HG02798 (cell line): ENCODE results near the gene ZNF668.

Experiments
- ATAC-seq: cut with Tn5 transposase; IDR thresholded peaks from one replicate; pipeline ENCODE4 v1.9.1; 2021; ENCODE audit warnings: mild to moderate bottlenecking; ENCODE audit not compliant: unreplicated experiment, poor library complexity

Gene ZNF668

DNA sequence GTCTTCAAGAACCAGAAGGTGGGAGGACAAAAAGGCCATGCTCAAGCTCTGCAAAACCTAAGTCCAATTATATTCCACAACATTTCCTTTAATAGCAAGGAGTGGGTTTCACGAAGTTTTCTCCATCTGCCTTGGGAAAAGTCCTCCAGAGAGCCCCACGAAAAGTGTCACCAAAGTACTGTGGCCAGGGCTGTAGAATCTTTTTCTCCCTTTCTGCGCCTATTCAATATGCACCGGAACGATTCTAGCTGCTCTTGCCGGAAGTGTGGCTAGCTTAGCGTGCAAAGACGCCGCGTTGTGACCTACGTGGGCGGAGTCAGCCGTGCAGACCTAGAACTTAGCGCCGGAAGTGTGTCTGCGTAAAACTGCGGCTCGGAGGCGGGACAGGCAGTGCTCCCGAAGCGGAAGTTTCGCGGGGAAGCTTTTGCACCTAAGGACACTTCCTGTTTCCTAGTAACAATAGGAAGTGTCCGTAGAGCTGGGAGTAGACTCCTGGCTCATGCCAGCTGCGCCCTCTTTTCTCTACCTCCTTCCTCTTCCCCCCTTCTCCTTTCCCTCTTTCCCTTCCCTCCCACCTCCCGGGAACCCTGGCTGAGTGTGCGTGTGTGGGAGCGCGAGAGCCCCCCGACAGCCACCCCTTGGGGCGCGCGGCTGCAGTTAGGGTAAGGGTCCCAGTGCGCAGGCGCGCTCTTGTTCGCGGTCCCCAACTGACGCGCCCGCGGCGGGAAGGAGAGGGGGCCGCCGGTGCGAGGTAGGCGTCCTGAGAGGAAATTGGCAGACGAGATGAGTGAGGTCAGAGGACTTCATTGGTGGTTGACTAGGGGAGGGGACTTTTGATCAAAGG, at the start of gene ZNF668, which contains the start of gene ZNF646:
Gene ZNF668, minus strand, starts transcription at position 271 of the 844 bp plus-strand sequence. CDS start 9,781 bp downstream, outside the sequence.
Gene ZNF646, plus strand, starts transcription at position 453 of the 844 bp plus-strand sequence. CDS start 1,903 bp downstream, outside the sequence.
- ATAC-seq, result peak; percentile 77

DNA sequence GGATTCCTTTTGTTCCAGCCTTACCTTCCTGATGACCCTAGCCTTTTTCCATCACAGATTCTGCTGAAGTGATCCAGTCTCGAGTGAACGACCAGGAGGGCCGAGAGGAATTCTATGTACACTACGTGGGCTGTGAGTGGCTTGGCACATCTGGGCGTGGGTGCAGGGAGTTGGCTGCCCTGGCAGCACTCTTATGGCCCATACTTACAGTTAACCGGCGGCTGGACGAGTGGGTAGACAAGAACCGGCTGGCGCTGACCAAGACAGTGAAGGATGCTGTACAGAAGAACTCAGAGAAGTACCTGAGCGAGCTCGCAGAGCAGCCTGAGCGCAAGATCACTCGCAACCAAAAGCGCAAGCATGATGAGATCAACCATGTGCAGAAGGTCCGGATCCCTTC, 46.1 kb upstream of the ZNF668 start:
- ATAC-seq, result no peak

DNA sequence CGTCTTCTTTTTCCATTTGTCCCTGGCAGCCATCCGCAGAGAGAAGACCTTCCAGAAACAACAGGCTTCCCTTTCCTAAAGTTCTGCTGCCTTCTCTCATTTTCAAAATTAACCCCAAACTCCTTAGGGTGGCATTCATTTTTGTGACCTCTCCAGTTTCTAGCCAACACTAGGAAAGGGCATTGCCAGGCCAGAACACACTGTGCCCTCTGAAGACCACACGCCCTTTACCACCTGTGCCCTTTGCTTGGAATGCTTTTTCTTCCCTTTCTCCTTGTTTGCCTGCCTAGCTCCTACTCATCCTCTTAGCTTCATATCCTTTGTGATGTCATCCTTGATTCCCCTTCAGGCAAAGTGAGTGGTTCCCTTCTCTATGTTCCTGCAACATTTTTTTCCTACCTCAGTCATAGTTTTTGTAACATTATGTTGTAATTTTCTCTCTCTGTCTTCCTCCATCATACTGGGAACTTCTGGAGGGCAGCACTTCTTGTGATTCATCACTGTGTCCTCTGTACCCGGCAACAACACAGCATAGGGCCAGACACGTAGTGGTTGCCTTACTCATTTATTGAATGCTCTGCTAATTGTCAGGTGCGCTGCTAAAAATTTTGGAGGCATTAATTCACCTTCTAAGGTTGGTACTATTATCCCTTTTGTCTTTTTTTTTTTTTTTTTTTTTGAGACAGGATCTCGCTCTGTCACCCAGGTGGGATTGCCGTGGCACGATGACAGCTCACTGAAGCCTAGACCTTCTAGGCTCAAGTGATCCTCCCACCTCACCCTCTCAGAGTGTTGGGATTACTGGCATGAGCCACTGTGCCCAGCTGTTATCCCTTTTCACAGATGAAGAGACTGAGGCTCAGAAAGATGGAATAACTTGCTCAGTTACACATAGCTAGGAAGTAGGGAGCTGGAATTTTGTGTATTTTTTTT, 44.4 kb upstream of the ZNF668 start:
- no peak for ATAC-seq

DNA sequence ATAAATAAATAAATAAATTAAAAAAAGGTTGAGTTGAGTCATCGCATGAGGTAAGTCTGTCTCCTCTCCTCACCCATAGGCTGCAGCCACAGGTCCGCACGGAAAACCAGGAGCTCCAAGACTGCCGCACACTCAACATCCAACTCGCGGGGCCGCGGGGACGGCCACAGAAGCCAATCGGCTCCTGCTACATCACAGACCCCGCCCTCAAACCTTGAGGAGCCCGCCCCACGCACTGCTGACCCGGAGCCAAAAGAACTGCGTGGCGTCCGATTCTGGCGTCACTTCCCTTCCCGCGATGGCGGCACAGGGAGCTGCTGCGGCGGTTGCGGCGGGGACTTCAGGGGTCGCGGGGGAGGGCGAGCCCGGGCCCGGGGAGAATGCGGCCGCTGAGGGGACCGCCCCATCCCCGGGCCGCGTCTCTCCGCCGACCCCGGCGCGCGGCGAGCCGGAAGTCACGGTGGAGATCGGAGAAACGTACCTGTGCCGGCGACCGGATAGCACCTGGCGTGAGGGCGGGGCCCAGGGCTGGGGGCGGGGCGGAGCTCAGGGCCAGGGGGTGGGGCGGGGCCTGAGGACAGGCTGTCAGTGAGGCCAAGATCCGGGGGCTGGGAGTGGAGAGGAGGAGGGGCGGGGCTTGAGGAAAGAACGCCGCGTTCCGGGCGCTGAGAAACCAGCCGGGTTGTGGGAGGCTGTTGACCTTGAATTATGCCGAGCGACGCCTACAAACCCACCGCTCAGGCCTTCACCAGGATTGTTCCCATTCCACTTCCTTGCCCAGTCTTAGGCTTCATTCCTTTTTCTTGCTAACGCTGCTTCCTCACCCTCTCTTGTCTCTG, 43.6 kb upstream of the ZNF668 start, which contains the start of gene KAT8:
Gene KAT8, plus strand, starts transcription at position 281 of the 839 bp plus-strand sequence. Its CDS starts 18 bp downstream, at position 299.
- ATAC-seq, result peak; percentile 92

DNA sequence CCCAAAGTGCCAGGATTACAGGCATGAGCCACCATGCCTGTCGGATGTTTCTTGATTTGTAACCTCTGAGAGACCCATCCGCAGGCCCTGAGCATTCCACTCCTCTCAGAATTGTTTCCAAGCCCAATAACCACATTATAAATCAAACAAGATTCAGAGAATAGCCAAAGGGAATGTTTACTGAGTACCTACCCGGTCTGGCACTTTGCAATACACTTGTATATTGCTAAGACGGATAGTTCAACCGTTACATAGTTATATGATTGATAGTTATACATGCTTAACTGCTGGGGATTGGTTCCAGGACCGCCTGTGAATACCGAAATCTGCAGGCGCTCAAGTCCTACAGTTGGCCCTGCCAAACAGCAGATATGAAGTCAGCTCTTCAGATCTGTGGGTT, 40.4 kb upstream of the ZNF668 start:
- ATAC-seq, result no peak

DNA sequence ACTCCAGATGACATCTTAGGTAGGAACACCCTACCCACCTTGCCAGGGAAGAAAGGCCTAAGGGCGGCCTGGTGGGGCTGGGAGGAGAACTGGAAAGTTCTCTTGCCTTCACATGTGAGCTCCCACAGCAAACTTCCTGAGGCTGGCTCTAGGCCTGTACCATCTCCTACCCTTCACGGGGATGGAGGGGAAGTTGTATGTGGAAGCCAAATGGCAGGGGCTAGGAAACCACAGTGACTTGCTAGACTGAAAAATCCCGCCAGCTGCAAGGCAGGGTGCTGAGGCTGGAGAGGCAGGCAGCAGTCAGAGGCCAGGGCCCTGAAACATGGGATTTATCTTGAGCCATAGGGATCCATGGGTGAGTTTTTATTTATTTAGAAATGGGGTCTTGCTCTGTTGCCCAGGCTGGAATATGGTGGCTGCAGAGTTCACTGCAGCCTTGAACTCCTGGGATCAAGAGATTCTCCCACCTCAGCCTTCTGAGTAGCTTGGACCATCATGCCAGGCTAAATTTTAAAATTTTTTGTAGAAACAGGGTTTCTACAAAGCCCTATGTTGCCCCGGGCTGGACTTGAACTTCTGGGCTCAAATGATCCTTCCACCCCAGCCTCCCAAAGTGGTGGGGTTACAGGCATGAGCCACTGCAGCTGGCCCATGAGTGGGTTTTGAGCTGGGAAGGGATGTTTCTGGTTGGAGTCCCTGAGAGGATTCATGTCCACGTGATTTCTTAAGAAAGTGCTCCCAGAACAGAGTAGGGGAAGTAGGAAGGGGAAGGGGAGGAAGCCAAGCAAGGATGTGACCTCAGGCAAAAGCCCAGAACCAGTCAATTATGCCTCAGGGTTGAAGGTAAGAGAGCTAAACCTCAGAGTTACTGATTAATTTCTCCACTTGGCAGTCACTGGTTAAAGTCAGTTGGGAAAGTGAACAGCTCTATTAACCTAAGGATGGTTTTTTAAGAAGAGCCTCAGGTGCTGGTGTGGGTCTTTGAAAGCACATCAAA, 39.4 kb upstream of the ZNF668 start:
- no peak for ATAC-seq

DNA sequence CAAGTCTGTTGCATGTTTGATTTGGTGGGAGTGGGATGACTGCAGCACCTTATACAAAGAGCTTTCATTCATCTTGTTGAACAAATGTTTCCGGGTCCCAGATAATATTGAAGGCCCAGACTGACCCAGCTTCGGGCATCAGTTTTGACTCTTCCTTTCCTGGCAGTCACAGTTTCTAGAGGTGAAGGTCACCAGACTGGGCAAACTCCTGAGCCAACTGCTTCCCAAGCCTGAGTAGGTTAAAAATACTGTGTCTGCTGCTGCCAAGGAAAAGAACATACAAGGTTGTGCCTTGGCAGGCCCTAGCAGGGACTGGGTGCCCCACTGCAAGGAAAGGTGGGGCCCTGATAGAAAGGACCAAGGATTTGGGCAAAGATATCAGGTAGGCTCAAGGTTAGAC, 38.7 kb upstream of the ZNF668 start:
- ATAC-seq, result no peak

DNA sequence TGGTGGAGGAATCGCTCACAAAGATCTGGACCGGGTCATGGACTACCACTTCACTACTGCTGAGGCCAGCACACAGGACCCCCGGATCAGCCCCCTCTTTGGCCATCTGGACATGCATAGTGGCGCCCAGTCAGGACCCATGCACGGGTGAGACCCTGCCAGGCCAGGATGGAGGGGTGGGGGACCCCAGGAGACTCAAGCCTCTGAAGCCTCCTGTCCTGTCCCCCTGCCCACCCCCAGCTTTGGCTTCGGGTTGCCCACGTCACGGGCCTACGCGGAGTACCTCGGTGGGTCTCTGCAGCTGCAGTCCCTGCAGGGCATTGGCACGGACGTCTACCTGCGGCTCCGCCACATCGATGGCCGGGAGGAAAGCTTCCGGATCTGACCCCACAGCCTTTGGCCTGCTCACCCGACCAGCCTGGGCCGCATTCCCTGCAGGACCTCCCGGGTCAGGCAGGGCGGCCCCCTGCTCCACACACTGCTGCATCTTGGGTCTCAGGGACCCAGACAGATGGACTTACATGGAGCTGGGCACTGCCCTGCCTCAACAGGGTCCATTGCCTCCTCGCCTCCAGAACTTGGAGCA, 37.9 kb upstream of the ZNF668 start:
- ATAC-seq, result no peak

DNA sequence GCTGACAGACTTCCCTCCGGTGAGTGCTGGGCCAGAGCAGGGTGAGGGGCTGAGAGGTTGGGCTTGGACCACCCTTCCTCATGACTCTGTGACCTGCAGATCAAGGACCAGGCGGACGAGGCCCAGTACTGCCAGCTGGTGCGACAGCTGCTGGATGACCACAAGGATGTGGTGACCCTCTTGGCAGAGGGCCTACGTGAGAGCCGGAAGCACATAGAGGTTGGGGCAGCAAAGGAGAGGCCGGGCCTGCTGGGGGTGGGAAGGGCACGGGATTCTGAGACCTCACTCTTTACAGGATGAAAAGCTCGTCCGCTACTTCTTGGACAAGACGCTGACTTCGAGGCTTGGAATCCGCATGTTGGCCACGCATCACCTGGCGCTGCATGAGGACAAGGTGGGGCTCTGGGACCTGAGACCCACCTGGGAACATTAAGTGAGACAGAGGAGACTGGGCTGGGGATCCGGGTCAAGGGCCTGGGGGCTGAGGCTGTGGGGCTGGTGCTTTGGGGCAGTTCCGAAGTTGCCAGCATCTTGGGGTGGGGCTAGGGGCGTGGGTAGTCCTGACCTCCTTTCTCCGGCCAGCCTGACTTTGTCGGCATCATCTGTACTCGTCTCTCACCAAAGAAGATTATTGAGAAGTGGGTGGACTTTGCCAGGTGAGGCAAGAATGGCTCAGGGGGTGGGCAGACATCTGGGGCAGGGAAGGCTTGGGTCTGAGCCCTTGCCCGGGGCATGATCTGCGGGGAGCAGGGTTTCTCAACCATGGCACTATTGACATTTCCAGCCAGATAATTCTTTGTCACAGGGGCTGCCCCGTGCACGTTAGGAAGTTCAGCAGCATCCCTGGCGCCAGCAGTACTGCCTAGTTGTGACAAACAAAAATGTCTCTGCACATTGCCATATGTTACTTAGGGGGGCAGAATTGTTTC, 36.3 kb upstream of the ZNF668 start:
- ATAC-seq, result no peak

DNA sequence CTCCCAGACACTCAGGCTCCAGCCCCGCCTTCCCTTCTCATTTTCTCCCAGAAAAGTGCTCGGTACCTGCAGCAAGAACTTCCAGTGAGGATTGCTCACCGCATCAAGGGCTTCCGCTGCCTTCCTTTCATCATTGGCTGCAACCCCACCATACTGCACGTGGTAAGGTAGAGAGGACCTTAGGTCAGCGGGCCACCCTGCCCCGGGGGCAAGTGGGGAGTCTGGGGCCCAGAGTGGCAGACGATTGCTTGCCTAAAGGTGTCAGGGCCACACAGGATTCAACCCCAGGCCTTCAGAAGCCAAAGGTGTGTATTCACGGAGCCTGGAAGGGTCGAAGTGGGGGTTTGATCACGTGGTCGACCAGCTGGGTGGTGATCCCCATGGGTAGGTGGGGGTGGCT, 35.6 kb upstream of the ZNF668 start:
- no peak for ATAC-seq

DNA sequence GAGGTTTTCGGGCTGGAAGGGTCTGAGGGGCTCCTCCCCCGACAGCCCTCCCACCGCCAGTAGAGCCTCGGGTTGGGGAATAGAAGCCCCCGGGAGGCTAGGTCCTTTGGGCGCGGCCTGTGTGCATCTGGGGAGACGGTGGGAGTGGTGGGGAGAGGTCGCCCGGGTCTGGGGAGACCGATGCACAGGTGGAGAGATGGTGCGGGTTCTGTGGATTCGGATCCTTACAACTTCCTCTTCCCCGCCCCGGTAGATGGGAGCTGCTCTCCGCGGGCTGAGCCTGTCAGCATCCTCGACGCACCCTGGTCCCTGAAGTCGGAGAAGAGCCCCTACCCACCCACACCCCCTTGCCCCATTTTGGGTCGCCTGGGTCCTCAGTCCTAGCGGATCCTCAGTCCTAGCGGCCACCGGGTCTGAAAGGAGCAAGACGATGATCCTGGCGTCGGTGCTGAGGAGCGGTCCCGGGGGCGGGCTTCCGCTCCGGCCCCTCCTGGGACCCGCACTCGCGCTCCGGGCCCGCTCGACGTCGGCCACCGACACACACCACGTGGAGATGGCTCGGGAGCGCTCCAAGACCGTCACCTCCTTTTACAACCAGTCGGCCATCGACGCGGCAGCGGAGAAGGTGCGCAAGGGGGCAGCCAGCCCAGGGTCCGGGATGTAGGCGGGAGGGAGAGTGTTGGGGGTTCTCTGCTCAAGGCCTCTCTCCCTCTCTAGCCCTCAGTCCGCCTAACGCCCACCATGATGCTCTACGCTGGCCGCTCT, 34.9 kb upstream of the ZNF668 start:
- no peak for ATAC-seq

DNA sequence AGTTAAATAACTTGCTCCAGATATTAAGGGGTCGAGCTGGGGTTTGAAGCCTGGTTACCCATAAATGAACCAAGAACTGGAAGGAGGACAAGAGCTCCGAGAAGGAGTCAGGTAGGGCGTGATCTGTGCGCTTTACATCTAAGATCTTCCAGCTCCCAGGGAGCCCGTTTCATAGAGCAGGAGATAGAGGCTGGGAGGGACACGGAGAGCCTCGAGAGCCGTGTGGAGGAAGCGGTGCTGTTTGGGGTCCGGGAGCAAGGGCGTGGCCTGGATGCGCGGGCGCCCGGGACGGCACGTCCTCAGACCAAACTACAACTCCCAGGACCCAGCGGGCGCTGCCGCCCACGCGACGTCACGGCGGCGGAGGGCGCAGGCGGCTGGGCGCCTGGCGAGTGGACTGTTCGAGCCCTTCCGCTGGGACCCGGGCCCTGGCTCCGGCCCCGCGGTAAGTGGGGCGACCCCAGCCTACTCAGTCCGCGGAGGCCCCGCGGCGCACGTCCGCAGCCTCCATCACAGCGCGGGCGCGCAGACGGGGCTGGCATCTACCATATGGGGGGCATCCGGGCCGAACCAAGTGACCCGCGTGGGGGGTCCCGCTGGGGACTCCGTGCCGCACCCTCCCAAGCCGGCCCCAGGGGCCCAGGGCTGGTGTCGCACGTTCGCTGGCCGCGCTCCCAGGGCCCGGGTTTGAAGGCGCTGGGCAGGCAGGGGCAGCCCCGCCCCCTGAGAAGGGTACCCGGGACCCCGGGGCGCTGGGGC, 34.2 kb upstream of the ZNF668 start, which contains the start of gene BCKDK:
Gene BCKDK, plus strand, starts transcription at position 352 of the 759 bp plus-strand sequence. CDS start 838 bp downstream, outside the sequence.
- ATAC-seq, result peak; percentile 85

DNA sequence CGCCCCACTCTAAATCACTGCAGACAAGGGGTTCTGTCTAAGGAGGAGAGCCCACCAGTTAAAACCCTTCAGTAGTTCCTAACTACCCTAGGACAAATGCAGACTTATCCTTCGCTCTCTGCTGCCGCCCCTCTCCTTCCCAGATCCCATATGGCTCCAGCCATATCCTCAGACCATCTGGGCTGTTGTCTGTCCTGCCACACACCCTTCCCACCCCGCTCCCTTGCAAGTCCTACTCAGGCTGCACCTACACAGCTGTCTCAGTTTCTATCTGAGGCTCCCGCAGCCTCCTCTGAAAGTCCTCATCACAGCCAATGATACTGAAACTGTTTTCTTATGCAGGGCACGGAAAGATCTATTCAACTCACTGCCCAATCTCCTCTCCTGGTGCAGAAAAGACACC, 33.4 kb upstream of the ZNF668 start:
- ATAC-seq, result peak; percentile 63

DNA sequence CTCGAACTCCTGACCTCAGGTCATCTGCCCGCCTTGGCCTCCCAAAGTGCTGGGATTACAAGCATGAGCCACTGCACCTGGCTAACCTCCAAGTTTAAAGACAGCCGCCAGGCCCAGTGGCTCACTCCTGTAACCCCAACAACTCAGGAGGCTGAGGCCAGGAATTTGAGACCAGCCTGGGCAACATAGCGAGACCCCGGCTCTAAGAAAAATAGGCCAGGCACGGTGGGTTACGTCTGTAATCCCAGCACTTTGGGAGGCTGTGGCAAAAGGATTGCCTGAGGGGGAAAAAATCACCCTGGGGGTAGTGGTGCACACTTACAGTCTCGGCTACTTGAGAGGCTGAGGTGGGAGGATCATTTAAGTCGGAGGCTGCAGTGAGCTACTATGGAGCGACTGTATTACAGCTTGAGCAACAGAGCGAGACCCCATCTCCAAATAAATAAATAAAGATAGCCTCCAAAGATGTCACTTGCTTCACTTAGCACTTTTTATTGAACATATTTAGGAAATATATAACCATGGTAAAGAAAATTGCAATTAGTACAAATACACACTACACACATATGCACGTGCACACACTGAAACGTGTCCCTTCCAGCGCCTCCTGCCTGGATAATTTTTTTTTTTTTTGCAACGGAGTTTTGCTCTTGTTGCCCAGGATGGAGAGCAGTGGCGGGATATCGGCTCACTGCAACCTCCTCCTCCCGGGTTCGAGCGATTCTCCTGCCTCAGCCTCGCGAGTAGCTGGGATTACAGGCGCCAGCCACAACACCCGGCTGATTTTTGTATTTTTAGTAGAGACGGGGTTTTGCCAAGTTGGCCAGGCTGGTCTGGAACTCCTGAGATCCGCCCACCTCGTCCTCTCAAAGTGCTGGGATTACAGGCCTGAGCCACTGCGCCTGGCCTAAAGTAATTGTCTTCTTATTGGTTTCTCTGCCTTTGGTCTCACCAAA, 32.7 kb upstream of the ZNF668 start:
- ATAC-seq, result no peak
